Stimulated activated CD4-positive, alpha-beta T cell treated with anti-CD3 and anti-CD28 coated beads, TNF-alpha, amount 100 ng/mL, for 24 hours (primary cell): ENCODE data around the gene TAS2R8.
"Not testable (repeated sequence)": the region's sequence is repeated elsewhere in the genome, so short reads cannot be mapped to it uniquely, and the experiment has no call there.

Experiments used
- DNase-seq, 3 experiments: peaks; one replicate each; pipeline ENCODE4 v3.0.0-alpha.2; 2020; ENCODE audit warnings: low read depth in 3 of 3

TAS2R8 gene

GRCh38 chr12:10807186-10807585, at the start of gene TAS2R8:
TSS of gene TAS2R8 (minus strand) at chr12:10807286. CDS start at chr12:10806980, 306 bp downstream.
- DNase-seq: no peak

GRCh38 chr12:10855807-10856206, 48.7 kb upstream of the TAS2R8 start:
- no peak for DNase-seq

GRCh38 chr12:10853776-10854175, 46.7 kb upstream of the TAS2R8 start:
- no peak for DNase-seq

GRCh38 chr12:10851243-10851858, 44.3 kb upstream of the TAS2R8 start:
- no peak for DNase-seq

GRCh38 chr12:10849425-10849878, 42.4 kb upstream of the TAS2R8 start, which contains the start of gene PRR4:
TSS of gene PRR4 (minus strand) at chr12:10849475. CDS start at chr12:10849437, 38 bp downstream.
- DNase-seq: no peak

GRCh38 chr12:10847744-10848143, 40.7 kb upstream of the TAS2R8 start:
- DNase-seq: no peak

GRCh38 chr12:10842862-10843261, 35.8 kb upstream of the TAS2R8 start:
- no peak for DNase-seq

- DNase-seq: no peak
Measured at GRCh38 chr12:10838461-10838860, 31.4 kb upstream of the TAS2R8 start.

GRCh38 chr12:10829994-10830393, 22.9 kb upstream of the TAS2R8 start:
- DNase-seq: no peak

GRCh38 chr12:10826258-10826657, 19.2 kb upstream of the TAS2R8 start, which contains the start of gene TAS2R10:
TSS of gene TAS2R10 (minus strand) at chr12:10826358. CDS start at chr12:10826269, 89 bp downstream.
- no peak for DNase-seq

GRCh38 chr12:10824957-10825356, 17.9 kb upstream of the TAS2R8 start:
- no peak for DNase-seq

GRCh38 chr12:10811883-10812536, 4.9 kb upstream of the TAS2R8 start:
- no peak for DNase-seq

- no peak for DNase-seq
Measured at GRCh38 chr12:10810068-10810467, 3.0 kb upstream of the TAS2R8 start, which contains the start of gene TAS2R9. TSS of gene TAS2R9 (minus strand) at chr12:10810168. CDS start at chr12:10810075, 93 bp downstream.

GRCh38 chr12:10802587-10802986, 4.5 kb downstream of the TAS2R8 start, which contains the start of gene TAS2R7:
TSS of gene TAS2R7 (minus strand) at chr12:10802627. CDS start at chr12:10802570, 57 bp downstream.
- no peak for DNase-seq

GRCh38 chr12:10801741-10802140, 5.3 kb downstream of the TAS2R8 start:
- DNase-seq: no peak

- no peak for DNase-seq
Measured at GRCh38 chr12:10794222-10794621, 12.9 kb downstream of the TAS2R8 start.

- DNase-seq: not testable (repeated sequence)
Measured at GRCh38 chr12:10791769-10792168, 15.3 kb downstream of the TAS2R8 start.

- DNase-seq: no peak
Measured at GRCh38 chr12:10783252-10783651, 23.8 kb downstream of the TAS2R8 start.

GRCh38 chr12:10779103-10779502, 28.0 kb downstream of the TAS2R8 start:
- DNase-seq: no peak

- no peak for DNase-seq
Measured at GRCh38 chr12:10771132-10771733, 35.9 kb downstream of the TAS2R8 start.

- no peak for DNase-seq
Measured at GRCh38 chr12:10759657-10760056, 47.4 kb downstream of the TAS2R8 start.

- DNase-seq: no peak
Measured at GRCh38 chr12:10756194-10756593, 50.9 kb downstream of the TAS2R8 start.
